Activated CD8-positive, alpha-beta memory T cell treated with anti-CD3 and anti-CD28 coated beads, Interleukin-2, amount 50 U/mL, for 48 hours (primary cell): Measurements from ENCODE around the gene SKIC2.

Experiments
- DNase-seq: peaks from one replicate; pipeline ENCODE4 v3.0.0-alpha.2; 2020

SKIC2 gene

GRCh38 chr6:31945507-31946369, 13.2 kb upstream of the SKIC2 start, which contains the start of gene CFB:
Gene CFB, plus strand, starts transcription at chr6:31946095. Its CDS starts 127 bp downstream, at chr6:31946222.
- DNase-seq = no peak

GRCh38 chr6:31946370-31946885, 12.5 kb upstream of the SKIC2 start:
- DNase-seq = no peak

DNA sequence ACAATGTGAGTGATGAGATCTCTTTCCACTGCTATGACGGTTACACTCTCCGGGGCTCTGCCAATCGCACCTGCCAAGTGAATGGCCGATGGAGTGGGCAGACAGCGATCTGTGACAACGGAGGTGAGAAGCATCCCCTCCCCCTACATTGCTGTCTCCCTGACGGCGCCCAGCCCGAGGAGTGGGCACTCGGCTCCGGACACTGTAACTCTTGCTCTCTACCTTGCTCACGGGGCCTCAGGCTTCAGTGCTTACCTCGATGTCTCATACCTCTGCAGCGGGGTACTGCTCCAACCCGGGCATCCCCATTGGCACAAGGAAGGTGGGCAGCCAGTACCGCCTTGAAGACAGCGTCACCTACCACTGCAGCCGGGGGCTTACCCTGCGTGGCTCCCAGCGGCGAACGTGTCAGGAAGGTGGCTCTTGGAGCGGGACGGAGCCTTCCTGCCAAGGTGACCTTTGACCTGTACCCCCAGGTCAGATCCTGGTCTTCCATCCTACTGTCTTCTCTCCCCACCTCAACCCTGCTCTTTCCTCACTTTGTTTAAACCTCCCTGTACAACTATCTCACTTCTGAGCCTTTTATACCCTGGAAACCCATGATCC, 11.8 kb upstream of the SKIC2 start:
- DNase-seq = no peak

GRCh38 chr6:31947864-31948263, 11.1 kb upstream of the SKIC2 start:
- no peak for DNase-seq

GRCh38 chr6:31948306-31948705, 10.7 kb upstream of the SKIC2 start:
- no peak for DNase-seq

- no peak for DNase-seq
Observed at GRCh38 chr6:31948753-31949413, 10.1 kb upstream of the SKIC2 start.

GRCh38 chr6:31949926-31950548, 8.9 kb upstream of the SKIC2 start:
- DNase-seq = no peak

DNA sequence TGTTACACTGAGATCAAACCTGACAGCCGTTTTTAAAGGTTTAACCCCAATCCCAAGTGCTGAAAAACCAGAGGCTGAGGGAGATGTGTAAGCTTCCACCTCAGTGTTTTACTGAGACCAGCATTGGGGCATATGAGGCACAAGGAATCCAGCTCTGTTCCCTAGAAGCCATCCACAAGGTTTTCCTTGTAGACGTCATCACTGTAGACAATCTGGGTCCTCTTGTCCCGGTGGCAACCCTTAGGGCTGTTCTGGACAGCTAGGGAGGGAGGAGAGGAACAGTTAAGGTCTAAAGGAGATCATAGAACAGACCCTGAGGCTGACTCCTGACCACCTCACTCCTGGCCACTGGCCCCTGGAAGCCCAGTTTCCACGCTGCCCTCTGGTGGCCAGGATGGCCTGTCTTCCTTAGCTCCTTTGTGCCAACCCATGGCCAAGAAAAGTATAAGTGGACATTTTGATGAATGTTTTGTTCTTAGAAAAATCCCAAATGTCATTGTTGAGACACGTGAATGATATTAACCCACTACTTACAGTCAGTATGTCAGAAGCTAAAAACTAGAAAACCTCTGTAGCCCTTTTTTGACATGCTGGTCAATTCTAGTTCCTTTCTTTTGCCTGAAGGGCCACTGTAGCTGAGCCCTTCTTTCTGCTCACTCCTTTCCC, 6.7 kb upstream of the SKIC2 start:
- DNase-seq = peak; percentile 68

GRCh38 chr6:31952890-31953289, 6.1 kb upstream of the SKIC2 start:
- no peak for DNase-seq

- no peak for DNase-seq
Observed at GRCh38 chr6:31954511-31954910, 4.5 kb upstream of the SKIC2 start.

- no peak for DNase-seq
Observed at GRCh38 chr6:31956796-31957195, 2.2 kb upstream of the SKIC2 start.

DNA sequence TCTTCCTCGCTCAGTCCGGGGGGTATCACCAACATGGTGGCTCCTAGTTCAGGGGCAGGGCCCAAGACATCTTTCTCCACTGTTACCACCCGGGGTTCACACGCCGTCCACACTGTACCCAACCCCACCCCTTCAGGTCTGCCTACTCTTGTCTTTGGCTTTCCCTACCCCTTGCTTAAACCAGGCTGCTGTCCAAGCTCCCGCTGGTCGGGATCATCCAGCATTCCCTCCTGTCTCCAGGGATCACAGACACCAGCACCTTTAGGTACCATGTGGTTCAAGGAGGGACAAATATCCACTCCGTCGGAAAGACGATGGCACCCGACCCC, 599 bp upstream of the SKIC2 start:
- DNase-seq = no peak

- no peak for DNase-seq
Observed at GRCh38 chr6:31961616-31962015, 2.6 kb downstream of the SKIC2 start.

DNA sequence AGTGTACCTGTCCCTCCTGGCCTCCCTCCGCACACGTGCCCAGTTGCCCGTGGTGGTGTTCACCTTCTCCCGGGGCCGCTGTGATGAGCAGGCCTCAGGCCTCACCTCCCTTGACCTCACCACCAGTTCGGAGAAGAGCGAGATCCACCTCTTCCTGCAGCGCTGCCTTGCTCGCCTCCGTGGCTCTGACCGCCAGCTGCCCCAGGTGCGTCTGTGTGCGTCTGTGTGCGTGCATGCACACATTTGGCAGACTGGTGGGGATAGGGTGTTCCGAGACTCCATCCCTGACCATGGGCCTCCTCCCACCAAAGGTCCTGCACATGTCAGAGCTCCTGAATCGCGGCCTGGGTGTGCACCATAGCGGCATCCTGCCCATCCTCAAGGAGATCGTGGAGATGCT, 4.9 kb downstream of the SKIC2 start:
- DNase-seq = no peak

DNA sequence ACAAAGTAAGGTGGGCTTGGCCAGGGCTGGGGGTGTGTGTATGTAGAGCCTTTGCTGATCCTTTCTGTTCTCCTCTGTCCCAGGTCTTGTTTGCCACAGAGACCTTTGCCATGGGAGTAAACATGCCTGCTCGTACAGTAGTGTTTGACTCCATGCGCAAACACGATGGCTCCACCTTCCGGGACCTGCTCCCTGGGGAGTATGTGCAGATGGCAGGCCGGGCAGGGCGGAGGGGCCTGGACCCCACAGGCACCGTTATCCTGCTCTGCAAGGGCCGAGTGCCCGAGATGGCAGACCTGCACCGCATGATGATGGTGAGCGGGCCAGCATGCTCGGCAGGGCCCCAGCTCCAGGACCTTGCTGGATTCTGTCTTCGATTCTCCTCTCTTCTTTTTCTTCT, 6.7 kb downstream of the SKIC2 start:
- no peak for DNase-seq

DNA sequence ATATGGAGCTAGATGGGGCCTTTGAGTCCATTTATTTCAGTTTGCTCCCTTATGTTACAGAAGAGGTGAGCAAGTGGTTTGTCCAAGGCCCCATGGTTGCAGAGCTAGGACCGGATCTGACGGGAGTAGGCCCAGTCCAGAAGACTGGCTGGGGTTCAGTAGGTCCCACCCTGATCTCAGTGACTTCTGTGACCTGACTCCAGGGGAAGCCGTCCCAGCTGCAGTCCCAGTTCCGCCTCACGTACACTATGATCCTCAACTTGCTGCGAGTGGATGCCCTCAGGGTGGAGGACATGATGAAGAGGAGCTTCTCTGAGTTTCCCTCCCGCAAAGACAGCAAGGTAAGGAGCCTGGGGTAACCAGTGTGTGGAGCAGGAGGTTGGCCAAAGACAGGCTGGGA, 7.5 kb downstream of the SKIC2 start:
- DNase-seq = no peak

DNA sequence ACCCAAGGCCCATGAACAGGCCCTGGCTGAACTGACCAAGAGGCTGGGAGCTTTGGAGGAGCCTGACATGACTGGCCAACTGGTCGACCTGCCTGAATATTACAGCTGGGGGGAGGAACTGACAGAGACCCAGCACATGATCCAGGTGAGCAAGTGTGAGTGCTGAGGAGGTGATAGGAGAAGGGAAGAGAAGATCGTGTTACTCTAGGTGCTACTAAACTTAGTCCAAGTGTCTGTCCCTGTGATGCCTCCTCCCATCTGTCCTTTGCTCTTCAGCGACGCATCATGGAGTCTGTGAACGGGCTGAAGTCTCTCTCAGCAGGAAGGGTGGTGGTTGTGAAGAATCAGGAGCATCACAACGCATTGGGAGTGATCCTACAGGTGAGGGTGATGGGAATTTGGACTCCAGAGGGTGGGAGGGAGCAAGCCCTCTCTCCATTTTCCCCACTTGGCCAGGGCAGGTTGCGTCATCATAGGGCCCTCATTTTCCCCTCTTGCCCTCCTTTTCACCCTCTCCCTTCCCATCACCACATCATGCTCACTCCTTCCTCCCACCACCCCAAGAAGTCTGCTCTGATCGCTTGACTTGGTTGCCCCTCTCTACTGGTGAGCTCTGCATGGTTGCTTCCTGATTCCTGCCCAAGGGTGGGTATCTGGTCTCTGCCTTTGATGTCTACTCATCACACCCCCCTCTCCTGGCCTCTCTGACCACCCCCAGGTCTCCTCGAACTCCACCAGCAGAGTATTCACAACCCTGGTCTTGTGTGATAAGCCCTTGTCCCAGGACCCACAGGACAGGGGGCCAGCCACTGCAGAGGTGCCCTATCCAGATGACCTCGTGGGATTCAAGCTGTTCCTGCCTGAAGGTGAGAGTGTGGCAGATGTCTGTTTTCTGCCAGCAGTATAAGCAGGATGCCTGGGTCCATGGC, 8.3 kb downstream of the SKIC2 start:
- DNase-seq = no peak

DNA sequence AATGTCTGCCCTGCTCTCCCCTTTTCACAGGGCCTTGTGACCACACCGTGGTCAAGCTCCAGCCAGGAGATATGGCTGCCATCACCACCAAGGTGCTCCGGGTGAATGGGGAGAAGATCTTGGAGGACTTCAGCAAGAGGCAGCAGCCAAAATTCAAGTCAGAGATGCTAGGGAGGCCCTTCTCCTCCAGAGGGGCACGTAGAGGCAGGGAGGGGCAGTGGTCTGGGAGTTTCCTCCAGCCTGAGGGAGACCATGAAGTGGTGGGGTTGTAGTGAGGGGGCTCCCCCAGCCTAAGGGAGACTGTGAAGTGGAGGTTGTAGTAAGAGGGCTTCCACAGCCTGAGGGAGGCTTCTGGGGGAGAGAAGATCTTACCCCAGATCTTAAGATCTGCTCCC, 8.9 kb downstream of the SKIC2 start:
- DNase-seq = no peak

- DNase-seq = no peak
Observed at GRCh38 chr6:31968326-31968725, 9.4 kb downstream of the SKIC2 start.

DNA sequence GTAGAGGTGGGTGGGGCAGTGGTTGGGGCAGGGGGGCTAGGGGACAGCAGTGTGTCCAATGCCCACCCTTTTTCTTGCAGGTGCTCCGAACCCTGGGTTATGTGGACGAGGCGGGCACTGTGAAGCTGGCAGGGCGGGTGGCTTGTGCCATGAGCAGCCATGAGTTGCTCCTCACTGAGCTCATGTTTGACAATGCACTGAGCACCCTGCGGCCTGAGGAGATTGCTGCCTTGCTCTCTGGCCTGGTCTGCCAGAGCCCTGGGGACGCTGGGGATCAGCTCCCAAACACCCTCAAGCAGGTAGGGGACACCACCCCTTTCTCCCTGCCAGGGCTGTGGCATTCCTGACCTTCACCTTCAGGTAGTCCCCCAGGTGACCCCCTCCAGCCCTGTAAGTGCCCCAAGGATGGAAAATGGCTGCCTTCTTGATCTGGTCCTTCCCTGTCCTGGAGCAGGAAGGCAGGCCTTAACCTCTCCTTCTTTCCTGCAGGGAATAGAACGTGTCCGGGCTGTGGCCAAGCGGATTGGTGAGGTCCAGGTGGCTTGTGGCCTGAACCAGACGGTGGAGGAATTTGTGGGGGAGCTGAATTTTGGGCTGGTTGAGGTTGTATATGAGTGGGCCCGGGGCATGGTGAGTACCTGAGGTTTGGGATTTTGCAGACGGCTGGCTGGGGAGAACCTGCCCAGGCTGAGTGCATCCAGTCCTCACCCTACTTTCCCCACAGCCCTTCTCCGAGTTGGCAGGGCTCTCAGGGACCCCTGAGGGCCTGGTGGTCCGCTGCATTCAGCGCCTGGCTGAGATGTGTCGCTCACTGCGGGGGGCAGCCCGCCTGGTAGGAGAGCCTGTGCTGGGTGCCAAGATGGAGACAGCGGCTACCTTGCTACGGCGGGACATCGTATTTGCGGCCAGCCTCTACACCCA, 10.1 kb downstream of the SKIC2 start:
- DNase-seq = no peak
